GM23248 (cell line): ENCODE results near the gene KCNK5.

Experiments
- EZH2 ChIP-seq: fragments of 200-600 bp; sonication (generic); IDR thresholded peaks from 2 replicates; pipeline ENCODE4 v1.6.1; 2018; ENCODE audit warnings: antibody characterized with exemption, mild to moderate bottlenecking; ENCODE audit not compliant: insufficient read depth, poor library complexity, severe bottlenecking
- EZH2phosphoT487 ChIP-seq: fragments of 200-600 bp; sonication (generic); IDR thresholded peaks from 2 replicates; pipeline ENCODE4 v1.6.1; 2018; ENCODE audit warnings: antibody characterized with exemption, moderate library complexity, mild to moderate bottlenecking, low read depth; ENCODE audit not compliant: insufficient read depth

DNA sequence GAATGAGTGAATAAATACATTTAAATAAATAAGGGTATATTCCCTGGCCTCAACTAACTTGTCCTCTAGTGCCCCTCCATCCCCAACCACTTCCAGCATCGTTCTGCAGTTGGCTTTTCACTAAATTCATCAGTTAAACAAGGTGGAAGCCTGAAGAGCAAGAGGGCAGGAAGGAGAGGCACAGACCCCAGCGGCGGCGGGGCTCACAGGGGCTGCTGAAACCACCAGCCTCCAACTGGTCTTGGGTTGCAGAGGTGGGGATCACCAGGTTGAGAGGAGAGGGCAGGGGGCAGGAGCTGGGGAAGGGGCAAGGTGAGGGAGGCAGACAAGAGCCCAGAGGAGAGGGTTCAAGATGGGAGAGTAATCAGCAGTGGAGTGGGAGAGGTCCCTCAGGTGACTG, 27.1 kb downstream of the KCNK5 start:
- TF ChIP-seq EZH2 (no peak), EZH2phosphoT487 (no peak)
